GM18861 (cell line): ENCODE measurements around the gene ERN1.

Experiments used
- ATAC-seq: cut with Tn5 transposase; IDR thresholded peaks from one replicate; pipeline ENCODE4 v1.9.1; 2021; ENCODE audit not compliant: unreplicated experiment

Gene ERN1

DNA sequence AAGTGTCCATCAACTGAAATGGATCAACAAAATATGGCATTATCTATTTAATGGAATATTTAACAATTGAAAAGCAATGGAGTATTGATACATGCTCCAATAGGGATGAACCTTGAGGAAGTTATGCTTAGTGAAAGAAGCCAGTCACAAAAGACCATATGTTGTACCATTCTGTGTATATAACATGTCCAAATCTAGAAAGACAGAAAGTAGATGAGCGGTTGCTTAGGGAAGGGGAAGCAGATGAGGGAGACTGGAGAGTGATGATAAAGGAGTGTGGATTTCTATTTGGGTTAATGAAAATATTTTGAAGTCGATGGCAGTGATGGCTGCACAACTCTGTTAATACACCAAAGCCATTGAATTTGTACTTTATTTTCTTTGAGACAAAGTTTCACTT is 8.5 kb upstream of the ERN1 start:
- no peak for ATAC-seq

DNA sequence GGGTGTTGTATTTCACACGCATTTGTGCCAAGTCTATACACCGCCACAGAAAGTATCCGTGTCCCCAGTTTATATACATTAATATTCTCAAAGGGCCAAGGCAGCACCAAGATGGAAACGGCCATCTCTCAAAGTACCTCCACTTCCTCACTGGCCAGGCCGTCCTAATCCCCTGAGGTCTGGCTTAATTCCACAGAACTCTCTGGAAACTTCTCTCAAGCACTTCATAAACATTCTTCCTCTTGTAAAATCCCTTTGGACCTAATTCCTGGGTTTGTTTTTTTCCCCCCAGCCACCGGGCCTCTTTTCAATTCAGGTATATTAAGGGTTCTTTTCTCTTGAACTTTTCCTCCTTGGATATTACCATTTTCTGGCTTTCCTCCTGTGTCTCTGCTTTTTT is 5.1 kb upstream of the ERN1 start:
- no peak for ATAC-seq

GRCh38 chr17:64134216-64134970 is 4.4 kb upstream of the ERN1 start:
- no peak for ATAC-seq

DNA sequence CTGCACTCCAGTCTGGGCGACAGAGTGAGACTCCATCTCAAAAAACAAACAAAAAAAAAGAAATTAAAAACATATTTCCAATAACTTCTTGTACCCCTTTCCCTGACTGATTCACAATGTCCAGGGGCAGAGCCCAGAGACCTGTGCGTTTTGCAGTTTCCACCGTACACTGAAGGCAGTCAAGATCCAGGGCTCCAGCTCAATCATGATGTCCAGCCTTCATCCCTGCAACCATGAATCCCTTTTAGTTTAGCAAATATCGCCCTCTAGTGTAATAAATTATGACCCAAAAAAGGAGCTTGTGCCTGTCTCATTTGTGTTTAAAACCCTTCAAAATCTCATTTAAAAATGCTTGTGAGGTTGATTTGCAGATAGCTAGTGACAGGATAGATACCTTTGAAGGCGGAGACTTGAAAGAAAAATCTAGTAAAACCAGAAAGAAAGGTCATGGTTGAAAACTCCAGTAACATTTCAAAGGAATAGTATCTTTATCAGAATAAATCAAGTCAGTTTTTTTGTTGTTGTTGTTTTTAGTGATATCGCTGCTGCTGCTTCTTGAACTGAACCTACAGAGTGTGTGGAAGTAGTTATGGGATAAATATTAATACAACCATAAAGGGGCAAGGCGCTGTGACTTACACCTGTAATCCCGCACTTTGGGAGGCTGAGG is 3.7 kb upstream of the ERN1 start:
- ATAC-seq, result no peak

- ATAC-seq, result no peak
Measured at GRCh38 chr17:64131606-64132270, 1.8 kb upstream of the ERN1 start.

DNA sequence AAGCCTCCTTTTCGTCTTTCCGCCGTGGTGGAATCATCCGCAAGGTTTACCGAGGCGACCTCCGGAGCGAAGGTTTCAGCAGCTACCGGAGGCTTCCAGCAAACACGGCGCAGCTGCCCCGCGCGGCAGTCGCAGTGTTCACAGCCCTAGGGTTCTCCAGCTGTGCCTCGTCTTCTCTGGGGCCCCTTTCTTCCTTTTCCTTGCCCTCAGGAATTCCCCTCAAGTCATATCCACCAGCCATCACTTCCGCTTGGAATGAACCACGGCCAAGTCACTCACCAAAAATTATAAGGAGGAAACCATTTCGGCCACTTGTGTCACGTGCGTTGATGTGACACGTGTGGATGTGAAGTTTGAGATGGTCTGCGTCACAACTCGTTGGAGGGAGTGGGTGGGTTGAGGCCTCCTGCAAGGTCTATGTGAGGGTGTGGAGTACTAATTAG is 636 bp upstream of the ERN1 start:
- peak; percentile 6 for ATAC-seq

GRCh38 chr17:64129515-64129764 is 504 bp downstream of the ERN1 start:
- ATAC-seq, result no peak

DNA sequence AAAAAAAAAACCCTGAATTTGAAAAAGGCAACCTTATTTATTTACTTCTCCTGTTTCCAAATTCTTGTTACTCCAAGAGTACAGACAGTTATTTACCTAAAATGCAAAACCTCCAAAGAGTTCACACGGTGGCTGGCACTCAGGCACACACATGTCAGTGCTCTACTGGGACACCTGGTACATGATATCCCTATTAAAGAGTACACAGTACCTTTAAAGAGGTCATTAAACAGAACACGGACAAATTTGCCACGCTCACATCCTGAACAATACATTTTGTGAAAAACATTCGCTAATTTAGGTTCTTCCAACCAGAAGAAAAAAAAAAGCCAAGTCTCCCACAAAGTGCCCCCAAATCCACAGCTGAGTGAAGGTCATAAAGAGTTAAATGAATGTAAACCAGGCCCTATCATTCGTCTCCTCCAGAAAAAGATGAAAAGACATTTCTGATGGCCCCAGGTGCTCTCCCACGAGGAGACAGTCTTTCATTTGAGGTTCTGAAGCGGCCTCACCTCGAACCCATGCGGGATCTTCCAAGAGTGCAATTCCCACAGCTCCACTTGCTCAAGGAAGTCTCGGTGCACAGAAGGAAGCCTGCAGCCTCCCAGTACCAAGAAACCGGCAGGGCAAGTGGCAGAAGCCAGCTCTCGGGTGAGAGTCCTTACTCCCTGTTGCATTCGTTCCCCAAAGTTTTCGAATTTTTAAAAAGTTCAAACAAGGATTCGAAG is 993 bp downstream of the ERN1 start:
- ATAC-seq, result no peak

GRCh38 chr17:64126918-64127317 is 3.0 kb downstream of the ERN1 start:
- no peak for ATAC-seq

- ATAC-seq, result no peak
Measured at GRCh38 chr17:64125937-64126336, 4.0 kb downstream of the ERN1 start.

- ATAC-seq, result no peak
Measured at GRCh38 chr17:64124609-64125008, 5.3 kb downstream of the ERN1 start.

DNA sequence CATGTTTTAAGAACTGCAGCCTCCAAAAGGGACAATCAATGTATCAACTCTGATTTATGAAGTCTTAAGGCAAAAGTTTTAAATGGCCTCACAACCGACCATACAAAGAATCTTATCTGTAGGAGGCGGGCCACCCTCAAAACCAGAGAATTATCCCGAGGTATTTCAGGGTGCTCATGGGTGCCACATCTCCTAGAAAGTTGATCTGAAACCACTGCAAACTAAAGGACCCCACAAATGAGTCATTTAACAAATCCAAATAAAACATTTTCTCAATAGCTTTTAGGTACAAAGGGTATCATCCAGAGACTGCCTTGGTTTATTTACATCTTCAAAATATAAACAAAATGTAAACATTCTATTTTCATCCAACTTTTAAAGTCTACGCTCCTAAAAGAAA is 6.8 kb downstream of the ERN1 start:
- ATAC-seq, result no peak

GRCh38 chr17:64120972-64121786 is 8.8 kb downstream of the ERN1 start:
- peak; percentile 67 for ATAC-seq

GRCh38 chr17:64120159-64120810 is 9.7 kb downstream of the ERN1 start:
- ATAC-seq, result no peak

DNA sequence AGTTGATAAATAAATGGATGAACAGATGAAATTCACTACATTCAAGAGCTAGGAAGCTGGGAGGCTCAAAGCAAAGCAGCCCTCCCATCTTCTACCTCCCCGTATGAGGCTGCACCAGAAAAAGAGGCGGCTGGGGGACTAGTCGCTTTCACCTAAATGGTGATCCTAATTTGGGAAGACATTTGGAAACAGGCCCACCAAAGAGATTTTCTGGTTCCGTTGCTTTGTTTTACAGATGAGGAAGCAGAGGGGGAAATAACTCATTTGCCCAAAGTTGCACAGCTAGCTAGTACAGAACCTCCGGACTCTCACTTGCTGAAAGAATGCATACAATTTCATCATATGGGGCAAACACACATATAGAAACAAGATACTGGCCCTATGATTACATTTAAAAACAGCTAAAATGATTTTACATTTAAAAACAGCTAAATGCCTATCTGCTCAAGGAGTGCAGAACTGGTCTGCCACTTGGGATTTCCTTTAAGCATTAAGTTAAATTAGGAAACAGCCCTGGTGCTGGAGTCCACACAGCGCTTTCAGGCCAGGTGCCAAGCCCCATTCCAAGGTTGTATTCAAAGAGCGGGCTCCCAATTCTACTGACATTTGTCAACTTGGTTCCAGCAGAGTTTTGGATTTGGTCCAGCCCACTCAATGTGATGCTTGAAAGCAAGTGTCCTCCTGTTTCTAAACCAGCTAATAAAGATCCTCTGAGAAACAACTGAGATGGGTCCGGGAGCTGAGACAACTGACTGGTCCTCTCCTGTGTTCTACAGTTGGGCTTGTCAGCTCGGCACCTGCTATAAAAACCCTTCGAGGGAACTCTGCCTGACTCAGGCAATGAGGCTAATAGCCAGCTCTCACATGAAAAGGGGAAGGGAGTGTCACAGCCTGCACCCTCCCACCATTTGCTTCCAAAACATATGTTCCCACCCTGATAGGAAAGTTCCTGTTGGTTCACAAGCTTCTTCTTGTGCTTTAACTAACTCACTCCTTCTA is 11.7 kb downstream of the ERN1 start:
- no peak for ATAC-seq

- ATAC-seq, result no peak
Measured at GRCh38 chr17:64115822-64116534, 14.0 kb downstream of the ERN1 start.

- no peak for ATAC-seq
Measured at GRCh38 chr17:64115043-64115698, 14.8 kb downstream of the ERN1 start.

DNA sequence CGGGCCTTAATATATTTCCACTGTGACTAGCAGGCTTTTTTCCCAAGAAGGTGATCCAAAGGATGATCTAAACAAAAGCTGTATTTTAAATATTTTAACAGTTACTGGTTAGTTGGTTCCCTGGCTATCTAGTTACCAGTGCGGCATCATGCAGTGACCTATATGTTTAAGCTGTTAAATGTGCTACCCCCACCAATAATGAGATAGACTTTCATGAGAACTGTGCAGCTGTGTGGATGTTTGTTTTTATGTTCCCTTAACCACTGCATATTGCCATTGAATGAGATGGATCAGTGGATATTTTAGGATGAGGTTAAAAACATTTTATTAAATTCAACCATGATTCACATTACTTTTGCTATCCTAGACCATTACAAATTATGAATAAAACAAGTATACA is 16.9 kb downstream of the ERN1 start:
- no peak for ATAC-seq
